Measurements from ENCODE around the gene KIAA0825. TPM values are rescaled to one million over a fixed set of nuclear protein-coding genes. Genes with fewer than 3 reads are reported as not detected.

KIAA0825 gene
- total and polyA plus RNA-seq, 2 experiments from 2014 or later, result 1.7 to 1.8 TPM

DNA sequence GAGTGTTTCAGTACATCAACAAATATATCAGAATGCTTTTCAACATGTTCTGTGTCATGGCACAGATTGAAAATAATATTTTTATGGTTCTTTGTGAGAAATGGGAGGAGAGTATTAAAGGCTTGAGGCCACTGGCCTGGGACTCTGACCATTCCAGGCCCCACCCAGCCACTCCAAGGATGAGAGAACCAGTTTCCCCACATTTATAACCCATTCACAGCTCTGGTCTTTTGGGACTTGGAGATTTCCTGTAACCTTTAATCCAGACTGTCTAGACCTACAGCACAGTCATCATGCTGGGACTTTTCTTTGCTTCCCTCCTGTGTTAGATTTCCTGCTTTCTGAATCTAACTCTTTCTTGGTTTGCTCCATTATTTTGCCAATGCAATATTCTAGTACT, 389.6 kb downstream of the KIAA0825 start:
- peaks cover 25% of the 10 kb centered on the region for H3K36me3 Mint-ChIP-seq (ENCODE audit: low read depth)
- Histone ChIP-seq H3F3A (replicated peaks; ENCODE audit: low read depth) (no peaks in the 10 kb centered on the region), H3K9me2 (ENCODE audit: insufficient read depth) (no peaks in the 10 kb centered on the region), H3K4me2 (no peak overlapping the region), H3K36me3 (ENCODE audit: insufficient read depth) (no peaks in the 10 kb centered on the region), H3K4me3 (no peak overlapping the region), H3K79me2 (replicated peaks; ENCODE audit: insufficient read depth) (peaks cover 25% of the 10 kb centered on the region), H3K27me3 (ENCODE audit: insufficient read depth) (no peaks in the 10 kb centered on the region), H3K4me1 (ENCODE audit: insufficient read depth) (0 out of 2 replicates have a peak, but pooled peaks cover 2% of the 10 kb centered on the region), H2AFZ (no peak overlapping the region), H4K20me1 (replicated peaks; ENCODE audit: insufficient read depth) (no peaks in the 10 kb centered on the region), H3K27ac (ENCODE audit: low read depth) (no peak overlapping the region)
- H3K9me3 Mint-ChIP-seq, result peaks cover 12% of the 10 kb centered on the region; the same call in 2 of the 3 replicates
- no peak for TF ChIP-seq ZNF114 (CRISPR knock-in tag; IDR thresholded peaks at IDR 0.05)
- TF ChIP-seq, protein P1, sequence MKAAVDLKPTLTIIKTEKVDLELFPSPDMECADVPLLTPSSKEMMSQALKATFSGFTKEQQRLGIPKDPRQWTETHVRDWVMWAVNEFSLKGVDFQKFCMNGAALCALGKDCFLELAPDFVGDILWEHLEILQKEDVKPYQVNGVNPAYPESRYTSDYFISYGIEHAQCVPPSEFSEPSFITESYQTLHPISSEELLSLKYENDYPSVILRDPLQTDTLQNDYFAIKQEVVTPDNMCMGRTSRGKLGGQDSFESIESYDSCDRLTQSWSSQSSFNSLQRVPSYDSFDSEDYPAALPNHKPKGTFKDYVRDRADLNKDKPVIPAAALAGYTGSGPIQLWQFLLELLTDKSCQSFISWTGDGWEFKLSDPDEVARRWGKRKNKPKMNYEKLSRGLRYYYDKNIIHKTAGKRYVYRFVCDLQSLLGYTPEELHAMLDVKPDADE (IDR thresholded peaks at IDR 0.05), result no peak
- TF ChIP-seq, protein P2, sequence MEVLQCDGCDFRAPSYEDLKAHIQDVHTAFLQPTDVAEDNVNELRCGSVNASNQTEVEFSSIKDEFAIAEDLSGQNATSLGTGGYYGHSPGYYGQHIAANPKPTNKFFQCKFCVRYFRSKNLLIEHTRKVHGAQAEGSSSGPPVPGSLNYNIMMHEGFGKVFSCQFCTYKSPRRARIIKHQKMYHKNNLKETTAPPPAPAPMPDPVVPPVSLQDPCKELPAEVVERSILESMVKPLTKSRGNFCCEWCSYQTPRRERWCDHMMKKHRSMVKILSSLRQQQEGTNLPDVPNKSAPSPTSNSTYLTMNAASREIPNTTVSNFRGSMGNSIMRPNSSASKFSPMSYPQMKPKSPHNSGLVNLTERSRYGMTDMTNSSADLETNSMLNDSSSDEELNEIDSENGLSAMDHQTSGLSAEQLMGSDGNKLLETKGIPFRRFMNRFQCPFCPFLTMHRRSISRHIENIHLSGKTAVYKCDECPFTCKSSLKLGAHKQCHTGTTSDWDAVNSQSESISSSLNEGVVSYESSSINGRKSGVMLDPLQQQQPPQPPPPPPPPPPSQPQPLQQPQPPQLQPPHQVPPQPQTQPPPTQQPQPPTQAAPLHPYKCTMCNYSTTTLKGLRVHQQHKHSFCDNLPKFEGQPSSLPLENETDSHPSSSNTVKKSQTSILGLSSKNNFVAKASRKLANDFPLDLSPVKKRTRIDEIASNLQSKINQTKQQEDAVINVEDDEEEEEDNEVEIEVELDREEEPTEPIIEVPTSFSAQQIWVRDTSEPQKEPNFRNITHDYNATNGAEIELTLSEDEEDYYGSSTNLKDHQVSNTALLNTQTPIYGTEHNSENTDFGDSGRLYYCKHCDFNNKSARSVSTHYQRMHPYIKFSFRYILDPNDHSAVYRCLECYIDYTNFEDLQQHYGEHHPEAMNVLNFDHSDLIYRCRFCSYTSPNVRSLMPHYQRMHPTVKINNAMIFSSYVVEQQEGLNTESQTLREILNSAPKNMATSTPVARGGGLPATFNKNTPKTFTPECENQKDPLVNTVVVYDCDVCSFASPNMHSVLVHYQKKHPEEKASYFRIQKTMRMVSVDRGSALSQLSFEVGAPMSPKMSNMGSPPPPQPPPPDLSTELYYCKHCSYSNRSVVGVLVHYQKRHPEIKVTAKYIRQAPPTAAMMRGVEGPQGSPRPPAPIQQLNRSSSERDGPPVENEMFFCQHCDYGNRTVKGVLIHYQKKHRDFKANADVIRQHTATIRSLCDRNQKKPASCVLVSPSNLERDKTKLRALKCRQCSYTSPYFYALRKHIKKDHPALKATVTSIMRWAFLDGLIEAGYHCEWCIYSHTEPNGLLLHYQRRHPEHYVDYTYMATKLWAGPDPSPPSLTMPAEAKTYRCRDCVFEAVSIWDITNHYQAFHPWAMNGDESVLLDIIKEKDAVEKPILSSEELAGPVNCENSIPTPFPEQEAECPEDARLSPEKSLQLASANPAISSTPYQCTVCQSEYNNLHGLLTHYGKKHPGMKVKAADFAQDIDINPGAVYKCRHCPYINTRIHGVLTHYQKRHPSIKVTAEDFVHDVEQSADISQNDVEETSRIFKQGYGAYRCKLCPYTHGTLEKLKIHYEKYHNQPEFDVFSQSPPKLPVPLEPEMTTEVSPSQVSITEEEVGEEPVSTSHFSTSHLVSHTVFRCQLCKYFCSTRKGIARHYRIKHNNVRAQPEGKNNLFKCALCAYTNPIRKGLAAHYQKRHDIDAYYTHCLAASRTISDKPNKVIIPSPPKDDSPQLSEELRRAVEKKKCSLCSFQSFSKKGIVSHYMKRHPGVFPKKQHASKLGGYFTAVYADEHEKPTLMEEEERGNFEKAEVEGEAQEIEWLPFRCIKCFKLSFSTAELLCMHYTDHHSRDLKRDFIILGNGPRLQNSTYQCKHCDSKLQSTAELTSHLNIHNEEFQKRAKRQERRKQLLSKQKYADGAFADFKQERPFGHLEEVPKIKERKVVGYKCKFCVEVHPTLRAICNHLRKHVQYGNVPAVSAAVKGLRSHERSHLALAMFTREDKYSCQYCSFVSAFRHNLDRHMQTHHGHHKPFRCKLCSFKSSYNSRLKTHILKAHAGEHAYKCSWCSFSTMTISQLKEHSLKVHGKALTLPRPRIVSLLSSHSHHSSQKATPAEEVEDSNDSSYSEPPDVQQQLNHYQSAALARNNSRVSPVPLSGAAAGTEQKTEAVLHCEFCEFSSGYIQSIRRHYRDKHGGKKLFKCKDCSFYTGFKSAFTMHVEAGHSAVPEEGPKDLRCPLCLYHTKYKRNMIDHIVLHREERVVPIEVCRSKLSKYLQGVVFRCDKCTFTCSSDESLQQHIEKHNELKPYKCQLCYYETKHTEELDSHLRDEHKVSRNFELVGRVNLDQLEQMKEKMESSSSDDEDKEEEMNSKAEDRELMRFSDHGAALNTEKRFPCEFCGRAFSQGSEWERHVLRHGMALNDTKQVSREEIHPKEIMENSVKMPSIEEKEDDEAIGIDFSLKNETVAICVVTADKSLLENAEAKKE (CRISPR knock-in tag; IDR thresholded peaks at IDR 0.05), result no peak
- TF ChIP-seq STAT1 (IDR thresholded peaks at IDR 0.05; ENCODE audit: unreplicated experiment), result no peak
- no peak for TF ChIP-seq JUNB (IDR thresholded peaks at IDR 0.05; ENCODE audit: unreplicated experiment)
- TF ChIP-seq ZNF331 (CRISPR knock-in tag; IDR thresholded peaks at IDR 0.05; ENCODE audit: low read depth), result no peak
- no peaks in the 10 kb centered on the region for H3K4me1 Mint-ChIP-seq
- ATAC-seq (no peak), DNase-seq (ENCODE audit: low spot score) (no peak)
- H3K27ac Mint-ChIP-seq, result no peak overlapping the region
- H3K27me3 Mint-ChIP-seq (ENCODE audit: insufficient read depth, low read depth, poor library complexity), result no peaks in the 10 kb centered on the region
- no peak overlapping the region for H3K4me3 Mint-ChIP-seq

Measured in GM23338 (cell line).